Caco-2 (cell line): Measurements from ENCODE around the gene IDUA. TPM values are rescaled to one million over a fixed set of nuclear protein-coding genes. Genes with fewer than 3 reads are reported as not detected.
A peak's percentile ranks its signal among the peaks of the same experiment; 100 is the strongest.

Experiments
- BruUV-seq: library from RNA; stranded (reverse); fragments of 400-500 nt; replicated peaks from 2 replicates; lab custom pipeline; 2021; lab: Mats Ljungman, UMichigan
- CTCF ChIA-PET: fragments of 300-600 bp; sonication (Branson Sonifier 250); formaldehyde crosslinking; loops from one replicate; lab custom pipeline; 2022; ENCODE audit warnings: antibody characterized with exemption; lab: Charles Lee
- POLR2A ChIA-PET: fragments of 300-600 bp; sonication (Branson Sonifier 250); formaldehyde crosslinking; loops from one replicate; lab custom pipeline; 2022; ENCODE audit warnings: antibody characterized with exemption; lab: Charles Lee
- DNase-seq, 2 experiments: peaks; one replicate each; pipeline versions ENCODE4 v3.0.0 to v3.0.0-alpha.2; 2020 to 2022
- H3K27me3 ChIP-seq: replicated peaks from 2 replicates; pipeline ENCODE4 v1.6.0; 2011; ENCODE audit warnings: low read length; ENCODE audit not compliant: control insufficient read depth, insufficient read depth
- H3K36me3 ChIP-seq: 2 replicates; pipeline ENCODE4 v1.5.1; 2011; ENCODE audit warnings: low read length; ENCODE audit not compliant: control insufficient read depth, insufficient read depth
- H3K4me1 ChIP-seq: fragments of 250-450 bp; sonication (Bioruptor Pico); 2 replicates; pipeline ENCODE4 v1.5.1; 2020; ENCODE audit warnings: mild to moderate bottlenecking
- H3K4me3 ChIP-seq: 2 replicates; pipeline ENCODE4 v1.5.1; 2011; ENCODE audit warnings: low read depth, mild to moderate bottlenecking, control low read depth, low read length
- H3K9me3 ChIP-seq: fragments of 250-450 bp; sonication (Bioruptor Pico); 2 replicates; pipeline ENCODE4 v1.5.1; 2020; ENCODE audit warnings: mild to moderate bottlenecking, moderate library complexity
- H3K27ac Mint-ChIP-seq: one replicate; pipeline ENCODE4 v1.8.0; 2022; ENCODE audit warnings: mixed read lengths; ENCODE audit not compliant: unreplicated experiment
- H3K27me3 Mint-ChIP-seq: one replicate; pipeline ENCODE4 v1.8.0; 2022; ENCODE audit warnings: mixed read lengths; ENCODE audit not compliant: insufficient read depth, unreplicated experiment
- H3K36me3 Mint-ChIP-seq: one replicate; pipeline ENCODE4 v1.8.0; 2022; ENCODE audit warnings: mild to moderate bottlenecking, mixed read lengths; ENCODE audit not compliant: insufficient read depth, unreplicated experiment
- H3K4me1 Mint-ChIP-seq: one replicate; pipeline ENCODE4 v1.8.0; 2022; ENCODE audit warnings: low read depth, mixed read lengths; ENCODE audit not compliant: unreplicated experiment
- H3K4me3 Mint-ChIP-seq: one replicate; pipeline ENCODE4 v1.8.0; 2022; ENCODE audit warnings: mild to moderate bottlenecking, moderate library complexity, mixed read lengths; ENCODE audit not compliant: unreplicated experiment
- H3K9me3 Mint-ChIP-seq: one replicate; pipeline ENCODE4 v1.8.0; 2022; ENCODE audit warnings: mixed read lengths; ENCODE audit not compliant: unreplicated experiment
- intact Hi-C: fragments of 100-400 bp; cut with micrococcal nuclease; formaldehyde crosslinking; loops from one replicate; pipeline ENCODE4 v1.10.0; 2022; ENCODE audit not compliant: unreplicated experiment
- total RNA-seq: library from RNA; stranded (reverse); gene quantifications from 2 replicates; pipeline ENCODE4 v1.2.3, GENCODE V29; 2022
- TF ChIP-seq, protein P1 (sequence below), 2 experiments: fragments of 200-600 bp in 1 of 2; IDR thresholded peaks; 1 replicate in 1 of 2; 2 replicates in 1 of 2; pipeline versions ENCODE4 v1.5.1 to v1.8.0; 2011 to 2022; ENCODE audit warnings: antibody characterized with exemption in 1 of 2, control low read depth in 1 of 2, inconsistent platforms in 1 of 2, low read depth in 1 of 2, low read length in 1 of 2, mild to moderate bottlenecking in 1 of 2, moderate library complexity in 1 of 2; ENCODE audit not compliant: insufficient read depth in 1 of 2, severe bottlenecking in 1 of 2, unreplicated experiment in 1 of 2

Gene IDUA
- total RNA-seq, 1 experiment from 2014 or later: 26.9 TPM

DNA sequence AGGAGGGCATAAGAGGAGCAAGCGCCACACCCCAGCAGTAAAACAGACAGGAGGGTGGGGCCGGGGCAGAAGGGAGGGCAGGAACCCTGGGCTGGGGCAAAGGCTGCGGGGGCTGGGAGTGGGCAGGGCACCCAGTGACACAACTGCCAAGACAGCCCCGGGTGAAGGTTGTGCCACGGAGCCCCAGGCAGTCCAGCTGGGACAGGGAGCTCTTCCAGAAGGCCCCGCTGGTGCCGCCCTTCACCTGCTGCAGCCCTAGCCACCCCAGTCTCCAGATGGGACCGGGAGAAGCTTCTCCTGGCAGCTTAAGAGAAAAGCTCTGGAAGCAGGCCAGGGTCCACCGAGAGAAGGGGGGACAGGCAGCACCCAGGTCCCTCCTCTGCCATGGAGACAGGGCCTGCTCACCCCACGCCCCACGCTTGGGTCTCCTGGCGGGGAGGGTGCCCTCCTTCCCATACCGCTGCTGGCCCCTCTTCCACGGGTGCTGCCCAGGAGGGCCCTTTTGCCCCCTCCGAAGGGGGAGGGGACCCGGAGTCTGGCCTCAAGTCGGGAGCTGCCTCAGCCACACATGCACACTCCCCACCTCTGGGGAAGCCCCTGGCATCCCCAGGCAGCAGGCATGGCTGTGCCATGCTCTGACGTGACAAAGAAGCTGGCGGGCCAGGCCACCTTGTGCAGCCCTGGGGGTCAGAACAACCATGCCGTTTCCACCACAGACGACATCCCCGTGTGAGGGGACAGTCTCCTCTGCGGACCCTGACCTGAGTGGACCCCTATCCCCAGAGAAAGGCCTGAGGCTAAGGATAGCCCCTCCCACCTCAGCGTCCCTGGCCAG is 15.0 kb upstream of the IDUA start:
- no peaks in the 10 kb centered on the region for H3K27me3 Mint-ChIP-seq
- Histone ChIP-seq H3K4me3 (peak overlapping the region; percentile 70), H3K27me3 (no peaks in the 10 kb centered on the region), H3K9me3 (no peaks in the 10 kb centered on the region; the same call in 1 of the 2 replicates), H3K36me3 (no peaks in the 10 kb centered on the region), H3K4me1 (peaks cover 6% of the 10 kb centered on the region; the same call in 1 of the 2 replicates)
- ChIA-PET POLR2A (no interaction called here), CTCF (no interaction called here)
- intact Hi-C loops: loop anchor here (2.0 to 5.0 kb wide), 2 partner anchors 15 to 40 kb away; partner anchors contain the start of genes GAK, IDUA and TMEM175
- TF ChIP-seq, protein P1, sequence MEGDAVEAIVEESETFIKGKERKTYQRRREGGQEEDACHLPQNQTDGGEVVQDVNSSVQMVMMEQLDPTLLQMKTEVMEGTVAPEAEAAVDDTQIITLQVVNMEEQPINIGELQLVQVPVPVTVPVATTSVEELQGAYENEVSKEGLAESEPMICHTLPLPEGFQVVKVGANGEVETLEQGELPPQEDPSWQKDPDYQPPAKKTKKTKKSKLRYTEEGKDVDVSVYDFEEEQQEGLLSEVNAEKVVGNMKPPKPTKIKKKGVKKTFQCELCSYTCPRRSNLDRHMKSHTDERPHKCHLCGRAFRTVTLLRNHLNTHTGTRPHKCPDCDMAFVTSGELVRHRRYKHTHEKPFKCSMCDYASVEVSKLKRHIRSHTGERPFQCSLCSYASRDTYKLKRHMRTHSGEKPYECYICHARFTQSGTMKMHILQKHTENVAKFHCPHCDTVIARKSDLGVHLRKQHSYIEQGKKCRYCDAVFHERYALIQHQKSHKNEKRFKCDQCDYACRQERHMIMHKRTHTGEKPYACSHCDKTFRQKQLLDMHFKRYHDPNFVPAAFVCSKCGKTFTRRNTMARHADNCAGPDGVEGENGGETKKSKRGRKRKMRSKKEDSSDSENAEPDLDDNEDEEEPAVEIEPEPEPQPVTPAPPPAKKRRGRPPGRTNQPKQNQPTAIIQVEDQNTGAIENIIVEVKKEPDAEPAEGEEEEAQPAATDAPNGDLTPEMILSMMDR (IDR thresholded peaks at IDR 0.05; ENCODE audit: insufficient read depth in 1 of 2, low read depth in 1 of 2, low read length in 1 of 2, severe bottlenecking in 1 of 2, unreplicated experiment in 1 of 2): no peak
- H3K9me3 Mint-ChIP-seq: no peaks in the 10 kb centered on the region
- no peak for DNase-seq
- no peaks in the 10 kb centered on the region for H3K4me1 Mint-ChIP-seq
- no TSS peak for BruUV-seq
- H3K27ac Mint-ChIP-seq: no peak overlapping the region
- peaks cover 11% of the 10 kb centered on the region for H3K36me3 Mint-ChIP-seq
- H3K4me3 Mint-ChIP-seq: peak overlapping the region; percentile 64

DNA sequence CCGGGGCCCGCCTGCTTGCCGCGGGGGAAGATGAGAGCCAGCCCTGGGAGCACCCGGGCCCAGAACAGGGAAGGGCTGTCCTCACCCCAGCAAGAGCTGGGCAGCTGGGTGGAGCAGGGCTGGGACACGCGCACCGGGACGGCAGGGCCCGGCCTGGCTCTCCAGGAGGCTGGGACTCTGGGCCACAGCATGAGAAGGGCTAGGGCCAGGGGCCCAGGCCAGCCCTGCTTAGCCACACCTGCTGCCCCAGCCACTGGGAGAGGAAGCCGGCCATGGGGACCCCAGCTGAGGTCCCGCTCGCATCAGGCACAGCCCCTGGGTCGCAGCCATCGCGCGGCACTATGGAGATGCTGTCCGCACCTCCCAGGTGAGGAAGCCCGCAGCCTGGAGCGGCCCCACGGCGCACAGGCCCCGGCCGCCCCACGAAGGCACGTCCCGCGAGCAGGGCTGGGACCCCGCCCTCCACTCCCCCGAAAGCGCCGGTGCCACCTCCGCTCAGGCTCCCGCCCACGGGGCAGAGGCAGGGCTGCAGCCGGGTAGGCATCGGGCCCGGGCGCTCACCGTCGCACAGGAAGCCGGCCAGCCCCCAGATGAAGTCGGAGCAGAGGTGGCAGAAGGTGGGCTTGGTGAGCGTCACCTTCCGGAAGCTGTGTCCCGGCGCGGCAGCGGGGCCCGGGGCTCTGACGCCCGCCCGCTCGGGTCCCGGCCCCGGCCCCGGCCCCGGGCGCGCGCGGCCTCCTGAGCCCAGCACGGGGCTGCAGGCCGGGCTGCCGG is 14.0 kb upstream of the IDUA start:
- TF ChIP-seq, protein P1 (IDR thresholded peaks at IDR 0.05; ENCODE audit: insufficient read depth in 1 of 2, low read depth in 1 of 2, low read length in 1 of 2, severe bottlenecking in 1 of 2, unreplicated experiment in 1 of 2): no peak
- no peaks in the 10 kb centered on the region for H3K9me3 Mint-ChIP-seq
- POLR2A ChIA-PET: interaction anchor here (0.6 kb wide), 1 partner anchor 14 kb away, joined by 3 read pairs; the partner anchor contains the start of gene IDUA
- Histone ChIP-seq H3K27me3 (no peaks in the 10 kb centered on the region), H3K4me1 (peaks cover 6% of the 10 kb centered on the region; the same call in 1 of the 2 replicates), H3K36me3 (no peaks in the 10 kb centered on the region), H3K9me3 (no peaks in the 10 kb centered on the region; the same call in 1 of the 2 replicates), H3K4me3 (peak overlapping the region; percentile 70)
- H3K27ac Mint-ChIP-seq: no peak overlapping the region
- no peaks in the 10 kb centered on the region for H3K27me3 Mint-ChIP-seq
- peaks cover 11% of the 10 kb centered on the region for H3K36me3 Mint-ChIP-seq
- no TSS peak for BruUV-seq
- peak overlapping the region; percentile 64 for H3K4me3 Mint-ChIP-seq
- CTCF ChIA-PET: no interaction called here
- intact Hi-C loops: loop anchor here (2.0 to 5.0 kb wide), 2 partner anchors 14 to 41 kb away; partner anchors contain the start of genes GAK, IDUA and TMEM175
- DNase-seq: no peak
- no peaks in the 10 kb centered on the region for H3K4me1 Mint-ChIP-seq
